Stimulated activated CD8-positive, alpha-beta memory T cell treated with anti-CD3 and anti-CD28 coated beads, Interleukin-2, amount 100 ng/mL, for 48 hours (primary cell): ENCODE measurements around the gene NR3C1.

Experiments
- DNase-seq, 2 donors: peaks; one replicate each; pipeline ENCODE4 v3.0.0-alpha.2; 2020; ENCODE audit warnings: low read depth in 2 of 2

NR3C1 gene

DNA sequence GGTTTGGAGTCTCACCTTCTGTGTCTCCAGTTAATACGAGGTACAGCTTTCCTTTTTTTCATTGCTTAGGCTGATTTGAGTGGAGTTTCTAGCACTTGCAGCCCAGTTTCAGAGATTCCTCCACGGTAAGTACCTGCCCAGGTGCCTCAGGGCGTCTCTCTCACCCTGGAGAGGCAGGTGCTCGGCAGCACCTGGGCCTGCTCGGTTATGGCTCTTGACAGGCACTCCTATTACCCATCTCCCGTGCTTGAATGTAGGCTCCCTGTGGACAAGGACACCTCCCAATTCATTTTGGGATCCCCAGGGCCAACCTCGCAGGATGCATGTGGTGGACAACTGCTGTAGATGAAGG, 144.3 kb downstream of the NR3C1 start:
- no peak for DNase-seq

DNA sequence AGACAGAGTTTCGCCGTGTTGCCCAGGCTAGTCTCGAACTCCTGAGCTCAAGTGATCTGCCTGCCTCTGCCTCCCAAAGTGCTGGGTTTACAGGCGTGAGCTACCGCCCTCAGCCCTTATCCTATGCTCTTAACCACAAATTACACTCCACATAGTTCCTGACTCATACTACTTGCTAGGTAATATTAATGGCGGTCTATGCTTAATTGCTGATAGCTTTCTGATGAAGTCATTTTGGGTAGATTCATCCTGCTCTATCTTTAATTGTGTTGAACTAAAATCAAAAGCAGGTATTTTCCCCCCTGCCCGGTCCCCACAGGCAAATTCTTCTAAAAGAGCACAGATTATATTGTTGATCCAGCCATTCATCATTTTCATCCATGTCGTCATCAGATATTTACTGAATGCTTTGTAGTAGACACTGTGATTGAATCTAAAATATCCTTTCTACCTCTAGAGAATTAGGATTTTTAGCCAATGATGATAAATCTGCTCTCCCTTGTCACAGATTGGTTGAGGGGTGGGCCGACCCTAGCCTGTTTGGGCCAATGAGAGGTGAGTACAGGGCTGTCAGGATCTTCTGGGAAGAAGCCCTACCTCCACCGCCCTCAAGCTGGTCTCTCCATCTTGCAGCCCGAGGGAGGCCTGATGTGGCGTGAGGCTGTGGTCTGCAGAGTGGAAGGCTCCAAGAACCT, 144.8 kb downstream of the NR3C1 start:
- no peak for DNase-seq

- DNase-seq = no peak
Measured at GRCh38 chr5:143254819-143255218, 148.7 kb downstream of the NR3C1 start.

DNA sequence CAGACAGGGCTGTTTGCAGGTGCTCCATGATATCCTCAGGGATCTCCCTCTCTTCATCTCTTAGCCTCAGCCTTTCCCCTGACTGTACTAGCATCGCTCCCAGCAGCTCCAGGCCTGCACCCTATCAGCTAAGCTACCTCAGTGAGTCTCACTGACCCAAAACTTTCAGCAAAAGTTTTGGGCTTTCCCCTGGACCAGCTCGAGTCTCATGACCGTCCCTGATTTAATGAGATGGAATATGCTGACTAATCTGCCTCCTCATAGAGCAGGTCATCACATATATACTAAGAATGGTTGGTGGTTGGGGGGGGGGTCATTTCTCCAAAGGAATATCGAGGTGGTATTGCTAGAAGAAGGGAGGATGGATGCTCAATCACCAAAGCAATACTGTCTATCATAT, 151.5 kb downstream of the NR3C1 start:
- no peak for DNase-seq

DNA sequence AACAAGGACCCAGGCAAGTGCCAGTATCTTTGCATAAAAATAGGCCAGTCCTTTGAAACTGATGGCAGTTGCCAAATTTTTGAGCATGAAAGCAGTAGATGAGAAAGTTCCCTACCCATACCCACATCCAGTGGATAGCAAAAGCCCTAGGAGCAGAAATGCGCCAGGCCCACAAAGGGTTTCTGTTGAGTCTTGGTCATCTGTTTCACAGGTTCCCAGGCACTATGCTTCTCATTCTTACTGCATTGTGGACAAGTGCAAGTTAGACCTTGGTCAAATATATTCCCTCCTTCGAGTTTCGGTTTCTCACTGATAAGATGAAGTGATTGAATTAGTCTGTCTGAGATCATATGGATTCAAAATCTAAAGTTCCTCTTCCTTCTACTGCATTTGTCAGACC, 152.3 kb downstream of the NR3C1 start:
- DNase-seq = no peak

DNA sequence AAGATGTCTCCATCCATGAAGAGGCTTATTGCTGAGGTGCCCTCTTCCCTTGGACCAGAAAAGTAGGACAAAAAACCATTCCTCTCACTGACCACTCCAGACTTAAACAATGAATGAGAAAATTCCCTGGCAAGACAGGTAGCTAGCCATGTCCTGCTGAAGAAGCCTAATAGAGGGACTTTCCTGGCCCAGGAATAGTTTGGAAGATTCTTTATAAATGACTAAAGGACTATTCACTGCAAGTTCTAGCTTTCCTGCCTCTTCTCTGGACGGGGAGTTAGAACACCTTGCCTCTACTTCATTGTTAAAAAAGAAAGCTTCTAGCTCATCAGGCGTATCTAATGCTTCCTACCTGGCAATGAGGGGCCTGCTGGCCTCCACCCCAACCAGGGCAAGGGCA, 153.6 kb downstream of the NR3C1 start:
- DNase-seq = no peak

DNA sequence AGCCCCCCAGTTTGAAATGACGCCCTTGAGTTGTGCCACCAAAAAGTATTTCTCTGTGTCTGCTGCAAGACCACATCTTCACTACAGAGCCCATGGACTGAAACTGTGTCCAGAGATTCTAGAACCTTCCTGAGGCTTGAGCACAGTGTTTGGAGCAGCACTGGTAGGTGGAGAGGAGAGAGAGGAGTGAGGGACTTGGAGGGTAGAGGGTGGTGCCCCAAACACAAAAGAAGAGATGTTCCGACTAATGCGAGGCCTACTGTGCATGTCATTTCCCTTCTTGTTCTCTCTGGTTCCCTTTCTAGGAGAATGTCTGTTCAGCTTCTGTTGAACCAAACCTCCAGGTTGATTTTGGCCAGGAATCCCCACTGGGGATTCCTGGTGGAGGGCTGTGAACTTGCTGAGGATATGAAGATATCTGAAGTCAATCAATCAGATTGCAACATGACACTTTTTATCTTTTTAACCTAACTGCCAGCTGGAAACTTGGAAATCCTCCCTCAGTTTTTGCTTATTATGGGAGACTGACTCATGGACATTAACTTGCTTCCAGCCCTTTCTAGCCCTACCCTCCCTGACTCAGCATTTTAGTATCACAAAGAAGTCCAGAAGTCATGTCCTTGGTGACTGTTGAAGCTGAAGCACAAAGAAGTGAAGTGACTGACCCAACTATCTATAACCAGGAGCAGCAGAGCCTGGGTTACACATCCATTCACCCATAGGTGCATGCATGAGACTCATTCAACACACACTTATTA, 154.5 kb downstream of the NR3C1 start:
- no peak for DNase-seq

DNA sequence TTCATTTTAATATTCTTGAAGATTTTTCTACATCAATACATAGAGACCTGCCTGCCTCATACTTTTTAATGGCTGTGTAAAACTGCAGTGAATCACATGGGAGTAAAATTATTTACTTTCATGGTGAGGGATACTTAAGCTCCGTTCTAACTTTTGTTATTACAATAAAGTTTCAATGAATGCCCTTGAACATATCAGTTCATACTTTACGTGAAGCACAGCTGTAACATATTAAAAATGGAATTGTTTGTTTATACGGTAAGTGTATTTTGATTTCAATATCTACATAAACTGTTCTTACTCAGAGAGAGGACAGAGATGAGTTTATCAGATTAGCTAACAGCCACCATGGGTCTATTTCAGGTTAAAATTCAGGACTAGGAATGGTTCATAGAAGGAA, 155.1 kb downstream of the NR3C1 start:
- no peak for DNase-seq

GRCh38 chr5:143247134-143247815, 156.2 kb downstream of the NR3C1 start:
- no peak for DNase-seq

DNA sequence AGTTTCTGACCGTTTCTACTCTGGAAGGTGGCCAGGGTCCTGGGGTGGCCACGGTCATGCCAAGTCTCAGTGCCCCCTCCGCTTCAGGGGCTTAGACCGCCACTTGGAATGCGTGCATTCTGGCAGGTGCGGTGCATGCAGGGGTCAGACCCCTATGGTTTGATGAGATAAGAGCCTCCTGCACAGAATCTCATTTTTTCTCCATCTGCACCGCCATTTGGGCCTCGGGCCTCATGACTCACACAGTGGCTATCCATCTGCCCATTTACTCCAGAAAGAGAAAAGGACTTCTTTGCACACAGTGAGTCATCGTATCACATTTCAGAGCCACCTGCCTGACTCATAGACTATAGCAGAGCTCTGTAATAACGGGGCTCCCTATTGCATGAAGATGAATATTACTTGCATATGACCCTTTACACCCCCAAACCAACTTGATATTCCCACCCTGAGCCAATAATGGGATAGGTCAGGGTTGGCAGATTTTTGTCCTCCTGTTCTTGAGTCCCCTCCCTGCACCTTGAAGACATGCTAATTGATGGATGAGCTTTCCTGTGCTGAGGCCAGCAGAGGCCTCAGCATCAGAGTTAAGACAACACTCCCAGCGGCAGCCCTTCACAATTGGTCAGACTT, 157.4 kb downstream of the NR3C1 start:
- no peak for DNase-seq

- DNase-seq = no peak
Measured at GRCh38 chr5:143244990-143245389, 158.5 kb downstream of the NR3C1 start.

- DNase-seq = no peak
Measured at GRCh38 chr5:143244000-143244736, 159.3 kb downstream of the NR3C1 start.

DNA sequence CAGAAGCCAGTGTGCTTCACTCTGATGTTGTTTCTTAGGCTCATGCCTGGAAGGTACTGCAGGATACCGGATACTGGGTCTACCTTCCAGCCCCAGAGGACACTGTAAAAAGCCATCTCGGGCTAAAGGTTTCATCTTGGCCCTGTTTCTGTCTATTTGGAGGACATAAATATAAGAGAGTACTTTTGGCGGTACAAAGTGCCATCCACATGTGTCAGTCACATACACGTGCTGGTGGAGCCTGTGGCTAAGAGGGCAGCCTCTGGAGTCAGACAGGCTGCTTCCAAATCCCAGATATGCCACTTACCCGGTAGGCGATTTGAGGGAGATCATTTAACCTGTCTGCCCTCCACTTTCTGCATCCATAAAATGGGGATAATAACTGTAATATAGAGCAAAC, 160.4 kb downstream of the NR3C1 start:
- DNase-seq = no peak

DNA sequence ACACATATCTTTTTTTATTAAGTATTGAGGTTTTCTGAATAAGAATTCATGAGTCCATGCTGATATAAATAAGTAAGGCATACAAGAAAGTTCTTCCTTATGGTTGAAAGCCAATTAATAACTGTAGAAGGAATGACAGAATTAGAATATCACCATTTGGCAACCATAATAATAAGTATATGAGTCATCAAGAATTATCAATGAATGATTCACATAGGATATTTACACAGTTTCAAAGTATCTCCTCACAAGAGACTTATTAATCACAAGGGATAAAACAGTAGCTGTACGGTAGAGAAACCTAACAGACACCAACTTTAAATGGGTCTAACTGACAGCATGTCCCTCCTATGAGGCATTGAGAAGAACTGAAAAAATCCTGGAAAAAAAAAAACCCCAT, 161.6 kb downstream of the NR3C1 start:
- no peak for DNase-seq

DNA sequence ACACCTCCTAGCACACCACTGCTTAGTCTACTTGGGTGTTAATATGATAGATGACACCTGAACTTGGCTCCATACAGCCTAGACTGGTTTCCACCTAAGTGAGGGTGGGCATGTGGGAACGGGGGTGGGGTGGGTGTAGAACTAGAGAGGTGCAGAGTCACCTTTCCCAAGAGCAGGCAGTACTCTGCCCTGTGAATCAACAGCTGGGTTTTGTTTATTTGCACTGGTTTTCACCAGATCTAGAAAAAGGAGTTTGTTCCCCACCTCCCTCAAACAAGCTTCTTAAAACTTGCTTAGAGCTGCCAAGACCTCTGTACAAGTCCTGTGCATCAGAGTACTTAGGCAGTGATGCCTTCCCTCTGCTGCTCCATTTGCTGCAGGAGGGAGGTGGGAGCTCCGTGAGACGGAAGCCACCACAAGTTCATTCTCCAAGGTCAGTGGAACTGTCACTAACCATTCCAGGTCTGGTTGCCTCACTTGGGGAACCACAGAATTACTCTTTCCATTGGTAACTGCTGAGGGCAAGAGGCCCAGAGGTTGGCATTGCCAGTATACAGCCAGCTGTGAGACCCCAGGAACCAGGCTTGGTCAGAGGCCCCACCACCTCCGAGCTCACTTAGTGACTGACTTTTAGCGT, 163.5 kb downstream of the NR3C1 start:
- no peak for DNase-seq

- no peak for DNase-seq
Measured at GRCh38 chr5:143238620-143239019, 164.9 kb downstream of the NR3C1 start.

DNA sequence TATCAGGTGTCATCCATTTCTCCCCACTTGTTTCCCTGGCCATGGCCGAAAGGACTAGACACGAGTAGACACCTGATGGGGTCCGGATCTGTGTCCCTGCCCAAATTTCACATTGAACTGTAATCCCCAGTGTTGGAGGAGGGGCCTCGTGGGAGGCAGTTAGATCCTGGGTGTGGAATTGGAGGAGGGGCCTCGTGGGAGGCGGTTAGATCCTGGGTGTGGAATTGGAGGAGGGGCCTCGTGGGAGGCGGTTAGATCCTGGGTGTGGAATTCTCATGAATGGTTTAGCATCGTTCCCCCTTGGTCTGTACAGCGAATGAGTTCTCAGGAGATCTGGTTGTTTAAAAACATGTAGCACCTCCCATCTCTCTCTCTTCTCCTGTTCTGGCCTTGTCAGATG, 165.8 kb downstream of the NR3C1 start:
- no peak for DNase-seq

GRCh38 chr5:143236682-143237081, 166.8 kb downstream of the NR3C1 start:
- no peak for DNase-seq

- DNase-seq = no peak
Measured at GRCh38 chr5:143235423-143235822, 168.1 kb downstream of the NR3C1 start.

DNA sequence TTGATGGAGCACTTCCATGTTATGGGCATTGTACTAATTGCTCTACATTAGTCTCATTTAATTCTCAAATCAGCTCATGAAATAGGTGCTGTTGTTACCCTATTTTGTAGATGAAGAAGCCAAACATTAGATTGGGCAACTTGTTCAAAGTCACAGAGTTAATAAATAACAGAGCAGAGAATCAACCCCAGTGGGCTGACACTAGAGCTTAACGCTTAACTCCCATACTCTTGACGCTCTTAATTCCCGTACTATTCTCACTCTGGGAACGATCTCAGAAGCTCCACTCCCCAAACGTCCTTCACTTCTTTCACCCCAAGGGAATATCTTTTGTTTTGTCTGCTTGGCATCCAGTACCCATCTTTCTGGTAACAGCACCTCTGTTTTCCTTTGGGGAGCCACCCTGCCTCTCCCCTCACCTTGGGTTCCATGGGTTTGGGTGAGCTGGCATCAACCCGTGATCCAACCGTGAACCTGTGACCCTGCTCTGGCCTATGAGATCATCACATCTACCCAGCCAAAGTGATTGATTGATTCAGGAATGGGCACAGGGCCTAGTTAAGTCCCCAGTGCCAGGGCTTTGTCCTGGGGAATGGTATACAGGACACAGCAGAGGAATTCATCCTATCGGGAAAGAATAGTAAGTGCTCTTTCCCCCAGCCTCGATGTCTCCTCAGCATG, 169.2 kb downstream of the NR3C1 start:
- no peak for DNase-seq

DNA sequence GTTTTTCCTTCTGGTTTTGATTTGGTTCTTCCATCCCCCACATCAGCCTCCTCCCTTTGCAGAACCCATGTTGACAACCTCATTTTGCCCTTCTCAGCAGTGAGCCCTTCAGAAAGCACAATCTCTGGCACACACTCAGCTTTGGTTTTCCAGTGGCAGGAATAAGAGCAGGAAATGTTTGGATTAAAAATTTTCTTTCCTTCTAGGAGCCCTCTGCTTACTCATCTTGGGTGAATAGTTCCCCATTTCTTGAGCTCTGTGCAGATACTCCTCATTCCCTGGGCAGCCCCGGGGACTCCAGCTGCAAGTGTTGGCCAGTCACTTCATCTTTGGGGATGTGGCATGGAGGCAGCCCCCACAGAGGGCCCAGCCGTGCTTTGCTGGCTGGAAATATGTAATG, 170.5 kb downstream of the NR3C1 start:
- DNase-seq = no peak
